SK-MEL-5 (cell line): ENCODE data around the gene TAF7L. TPM values are rescaled to one million over a fixed set of nuclear protein-coding genes. Genes with fewer than 3 reads are reported as not detected.

Experiments used
- DNase-seq: peaks from one replicate; pipeline ENCODE4 v3.0.0-alpha.2; 2016; ENCODE audit warnings: low read depth, low spot score
- in situ Hi-C: cut with HindIII; loops from 2 replicates; pipeline ENCODE4 v1.10.0; 2016; ENCODE audit warnings: low sequenced_read_pairs, high pct_unique_total_duplicates, low pct_unique_long_range_greater_than_20kb
- small RNA-seq, 2 experiments: library from RNA; depleted of rRNA; stranded (forward); fragments of <200 nt; gene quantifications; one replicate each; pipeline ENCODE3, GENCODE V24; 2014
- total RNA-seq: library from RNA; depleted of rRNA; stranded (reverse); fragments of >200 nt; shearing (Covaris generic); gene quantifications from 2 replicates; pipeline ENCODE4 v1.2.3, GENCODE V29; 2014; rRNA removed

The TAF7L gene
- total RNA-seq, 1 experiment from 2014 or later: 1.1 TPM

DNA sequence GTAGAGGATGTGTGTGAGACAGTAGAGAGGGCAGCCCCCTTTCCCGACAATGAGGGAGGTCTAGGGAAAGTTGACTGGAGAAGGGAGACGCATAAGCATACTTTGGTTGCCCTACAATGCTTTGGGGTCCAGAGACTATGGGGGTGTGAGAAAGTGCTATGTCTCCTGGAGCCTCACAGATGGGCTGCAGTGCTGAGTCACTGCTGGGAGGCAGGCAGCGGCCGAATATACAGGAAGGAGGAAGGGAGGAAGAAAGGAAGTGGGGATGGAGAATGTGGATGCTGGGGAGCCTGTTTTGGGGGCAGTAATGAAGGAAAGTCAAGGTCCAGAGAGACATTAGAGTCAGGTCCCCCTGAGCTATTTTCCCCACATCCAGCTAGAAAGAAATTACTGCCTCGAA is 58.8 kb downstream of the TAF7L start:
- no peak for DNase-seq
- in situ Hi-C loops: no loop called here

DNA sequence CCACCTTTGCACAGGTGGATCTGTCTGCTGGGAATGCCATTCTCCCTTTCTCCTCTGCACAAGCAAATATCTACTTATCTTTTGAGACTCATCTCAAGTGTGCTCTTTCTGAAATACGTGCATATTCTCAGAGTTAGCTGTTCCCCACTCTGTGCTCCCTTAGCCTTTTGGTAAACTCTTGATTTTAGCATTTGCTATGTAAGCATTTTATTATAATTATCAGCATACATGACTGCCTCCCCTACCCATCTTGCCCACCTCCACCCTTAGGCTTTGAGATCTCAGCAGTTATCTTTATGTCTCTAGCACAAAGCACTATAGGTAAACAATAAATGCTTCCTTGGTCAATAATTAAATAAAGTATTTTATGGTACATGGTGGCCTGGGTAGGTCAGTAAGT is 60.1 kb downstream of the TAF7L start:
- in situ Hi-C loops: no loop called here
- no peak for DNase-seq

DNA sequence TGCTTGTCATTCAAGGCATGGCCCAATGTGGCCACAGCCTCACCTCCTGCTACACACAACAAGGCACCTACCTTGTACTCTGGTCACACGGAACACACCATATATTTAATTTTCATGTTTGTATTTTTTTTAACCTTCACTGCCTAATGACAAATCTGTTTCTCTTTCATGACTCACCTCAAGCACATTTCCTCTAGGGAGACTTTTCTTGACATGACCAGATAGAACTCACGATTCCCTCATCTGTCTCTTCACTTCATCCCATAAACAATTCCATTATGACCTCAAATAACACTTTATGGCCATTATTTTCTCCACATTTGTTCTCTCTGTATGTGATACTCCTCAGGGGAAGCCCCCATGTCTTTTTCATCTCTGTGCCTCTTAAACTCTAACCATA is 60.5 kb downstream of the TAF7L start:
- no peak for DNase-seq
- in situ Hi-C loops: no loop called here

DNA sequence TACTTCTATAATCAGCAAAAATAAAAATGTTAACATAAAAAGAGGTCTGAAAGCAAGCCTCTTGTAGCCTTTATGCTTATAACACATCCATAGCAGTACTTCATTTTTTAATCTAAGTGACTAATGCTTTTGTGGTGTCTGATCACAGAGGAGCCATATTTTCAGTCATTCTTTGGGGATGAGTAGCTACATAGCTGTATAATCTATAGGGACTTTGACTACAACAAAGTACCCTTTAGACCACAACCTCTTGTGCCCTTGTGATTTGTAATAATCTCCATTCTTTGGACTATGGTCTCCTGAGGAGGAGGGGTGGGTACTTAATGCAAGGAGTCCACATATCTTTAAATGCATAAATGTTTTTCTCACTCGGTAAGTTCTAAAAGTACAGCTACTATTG is 62.0 kb downstream of the TAF7L start:
- in situ Hi-C loops: no loop called here
- DNase-seq: no peak

DNA sequence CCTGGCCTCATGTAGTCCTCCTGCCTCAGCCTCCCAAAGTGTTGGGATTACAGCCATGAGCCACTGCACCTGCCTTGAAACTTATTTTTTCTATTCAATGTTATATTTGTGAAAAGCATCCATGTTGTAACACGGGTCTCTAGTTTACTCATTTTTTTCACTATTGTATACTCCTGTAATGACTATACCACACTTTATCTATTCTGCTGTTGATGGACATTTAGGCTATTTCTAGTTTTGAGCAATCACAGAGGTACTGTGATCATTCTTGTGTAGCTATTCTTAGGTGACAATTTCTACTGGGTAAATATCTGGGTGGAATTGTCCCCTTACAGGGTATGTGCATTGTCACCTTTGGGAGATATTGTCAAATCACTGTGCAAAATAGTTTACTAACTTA is 67.9 kb downstream of the TAF7L start:
- no peak for DNase-seq
- in situ Hi-C loops: no loop called here

DNA sequence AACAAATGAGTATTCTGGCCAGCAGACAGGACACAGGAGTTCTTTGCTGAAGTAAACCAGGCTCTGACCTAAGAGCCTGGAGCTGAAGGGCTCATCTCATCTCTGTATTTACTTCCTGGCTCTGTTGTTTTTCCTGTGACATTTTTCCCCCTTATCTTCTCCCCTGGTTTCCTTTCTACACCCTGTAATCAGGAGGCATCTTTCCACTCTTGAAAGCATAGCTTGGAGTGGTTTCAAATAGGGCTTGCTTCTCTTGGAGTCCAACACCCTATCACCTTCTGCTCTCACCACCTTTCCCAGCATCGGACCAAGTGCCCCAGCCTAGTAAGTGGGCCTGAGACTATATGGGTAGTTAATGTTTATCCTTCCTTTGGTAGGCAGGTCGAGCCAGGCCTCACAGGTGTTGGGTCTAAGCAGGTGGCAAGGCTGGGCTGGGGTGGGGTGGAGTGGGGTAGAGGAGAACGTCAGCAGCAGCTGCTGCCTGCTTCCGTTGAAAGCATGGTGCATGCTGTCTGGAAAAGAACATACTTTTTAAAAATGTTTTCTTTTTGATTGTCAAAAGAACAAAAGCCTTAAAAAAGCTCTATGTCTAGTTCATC is 70.4 kb downstream of the TAF7L start:
- DNase-seq: no peak

DNA sequence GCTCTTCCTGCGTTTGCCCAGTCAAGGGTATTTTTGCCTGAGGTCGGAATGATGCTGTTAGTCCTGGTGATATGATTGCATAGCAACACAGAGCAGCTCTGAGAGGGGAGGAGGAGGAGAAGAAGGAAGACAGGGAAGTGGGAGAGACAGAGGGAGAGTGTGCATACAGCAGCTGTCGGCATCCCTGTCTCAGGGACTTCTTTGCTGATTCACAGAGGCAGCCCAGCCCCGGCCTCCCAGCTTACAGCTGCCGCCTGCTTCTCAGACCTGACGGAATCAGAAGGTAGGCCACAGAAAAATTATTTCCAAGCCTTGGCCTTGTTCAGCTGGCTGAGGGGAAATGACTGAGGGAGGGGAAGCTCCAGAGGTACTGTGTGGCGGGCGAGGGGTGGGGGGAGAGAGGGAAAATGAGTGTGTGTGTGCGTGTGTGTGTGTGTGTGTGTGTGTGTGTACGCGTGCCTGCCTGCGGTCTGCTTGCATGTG is 71.2 kb downstream of the TAF7L start:
- no peak for DNase-seq
- in situ Hi-C loops: no loop called here

More for the DNA sequence above, 70.4 kb downstream of the TAF7L start:
- in situ Hi-C loops: no loop called here

DNA sequence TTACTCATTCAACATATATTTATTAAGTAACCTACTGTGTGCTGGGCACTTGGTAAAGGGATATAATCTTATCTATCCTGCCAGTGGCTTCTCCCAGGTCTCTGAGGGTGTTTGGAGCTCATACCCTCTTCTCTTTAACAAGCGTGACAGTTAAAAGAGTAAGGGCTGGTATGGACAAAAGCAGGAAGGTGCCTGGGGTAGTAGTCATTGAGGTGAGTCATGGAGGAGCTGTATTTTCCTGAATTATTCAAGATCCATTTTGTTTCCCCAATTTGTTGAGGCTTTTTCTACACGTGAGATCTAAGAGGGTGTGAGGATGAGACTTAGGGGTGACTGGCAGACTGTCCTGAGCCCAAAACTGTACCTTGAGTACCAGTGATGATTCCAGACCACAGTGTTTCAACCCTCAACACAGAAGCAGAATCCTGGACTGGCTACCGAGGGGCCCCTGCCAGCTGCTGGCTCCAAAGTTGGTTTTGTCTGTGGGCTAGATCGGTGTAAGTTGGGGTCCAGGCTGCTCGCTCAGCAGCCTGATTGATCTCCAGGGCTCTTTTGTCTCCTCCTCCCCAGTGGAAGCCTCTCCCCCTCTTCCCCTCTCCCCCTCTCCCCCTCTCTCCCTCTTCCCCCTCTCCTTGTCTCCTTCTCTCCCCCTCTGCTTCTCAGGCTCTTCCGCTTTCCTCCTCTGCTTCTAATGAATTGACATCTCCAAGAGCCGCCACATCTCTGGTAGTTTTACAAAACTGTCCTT is 71.8 kb downstream of the TAF7L start, which contains the start of gene DRP2:
Gene DRP2 (plus strand): TSS at position 671 of the 748 bp plus-strand sequence. CDS start 11,862 bp downstream, outside the sequence.
- DNase-seq: no peak
- in situ Hi-C loops: no loop called here

Small RNAs within 50 kb of the gene (small RNA-seq; reads per million reads assigned to genes)
- gene RNU6-934P: 0 reads per million in 2 experiments

Other genes with a start within 250 kb of the TAF7L start
- gene TRMT2B, start 239.2 kb downstream of the TAF7L start, total RNA-seq: 10.2 and 10.6 TPM in 2 replicates
- not detected in 2 replicates for gene TMEM35A, start 212.5 kb downstream of the TAF7L start, total RNA-seq
- 19.6 and 20.8 TPM in 2 replicates for gene CENPI, start 193.1 kb downstream of the TAF7L start, total RNA-seq
- 0.08 TPM in 2 replicates for gene DRP2, start 71.5 kb downstream of the TAF7L start, total RNA-seq
- 5.8 and 7.0 TPM in 2 replicates for gene TIMM8A, start 57.4 kb upstream of the TAF7L start, total RNA-seq
- 1.3 and 2.9 TPM in 2 replicates for gene BTK, start 94.9 kb upstream of the TAF7L start, total RNA-seq
- gene RPL36A, start 99.7 kb upstream of the TAF7L start, total RNA-seq: 2,136 and 2,368 TPM in 2 replicates
- 201 and 207 TPM in 2 replicates for gene GLA, start 116.6 kb upstream of the TAF7L start, total RNA-seq
- 70.7 and 79.3 TPM in 2 replicates for gene HNRNPH2, start 116.9 kb upstream of the TAF7L start, total RNA-seq
- 0.90 and 0.93 TPM in 2 replicates for gene ARMCX4, start 194.1 kb upstream of the TAF7L start, total RNA-seq